Endothelial cell of umbilical vein (primary cell): ENCODE measurements around the gene TUBGCP2.

ENCODE experiments used
- MYC ChIP-seq: IDR thresholded peaks from one replicate; pipeline ENCODE4 v1.6.1; 2011; ENCODE audit warnings: mild to moderate bottlenecking, low read depth, low read length
- POLR2A ChIP-seq: IDR thresholded peaks from 2 replicates; pipeline ENCODE4 v1.6.1; 2012; ENCODE audit warnings: low read depth, mild to moderate bottlenecking, control low read depth, low read length
- POLR2AphosphoS5 ChIP-seq: IDR thresholded peaks from 2 replicates; pipeline ENCODE4 v1.6.1; 2012; ENCODE audit warnings: low read depth, mild to moderate bottlenecking, control low read depth, low read length, moderate library complexity; ENCODE audit not compliant: insufficient read depth
- TF ChIP-seq, protein P1 (sequence below), 2 donors: IDR thresholded peaks; 1 replicate in 1 of 2; 2 replicates in 1 of 2; pipeline ENCODE4 v1.5.1; 2011; ENCODE audit warnings: low read length in 2 of 2, mild to moderate bottlenecking in 2 of 2, moderate library complexity in 2 of 2, control low read depth in 1 of 2, inconsistent platforms in 1 of 2, low read depth in 1 of 2; ENCODE audit not compliant: insufficient read depth in 1 of 2; ENCODE audit errors: extremely low read depth in 1 of 2

DNA sequence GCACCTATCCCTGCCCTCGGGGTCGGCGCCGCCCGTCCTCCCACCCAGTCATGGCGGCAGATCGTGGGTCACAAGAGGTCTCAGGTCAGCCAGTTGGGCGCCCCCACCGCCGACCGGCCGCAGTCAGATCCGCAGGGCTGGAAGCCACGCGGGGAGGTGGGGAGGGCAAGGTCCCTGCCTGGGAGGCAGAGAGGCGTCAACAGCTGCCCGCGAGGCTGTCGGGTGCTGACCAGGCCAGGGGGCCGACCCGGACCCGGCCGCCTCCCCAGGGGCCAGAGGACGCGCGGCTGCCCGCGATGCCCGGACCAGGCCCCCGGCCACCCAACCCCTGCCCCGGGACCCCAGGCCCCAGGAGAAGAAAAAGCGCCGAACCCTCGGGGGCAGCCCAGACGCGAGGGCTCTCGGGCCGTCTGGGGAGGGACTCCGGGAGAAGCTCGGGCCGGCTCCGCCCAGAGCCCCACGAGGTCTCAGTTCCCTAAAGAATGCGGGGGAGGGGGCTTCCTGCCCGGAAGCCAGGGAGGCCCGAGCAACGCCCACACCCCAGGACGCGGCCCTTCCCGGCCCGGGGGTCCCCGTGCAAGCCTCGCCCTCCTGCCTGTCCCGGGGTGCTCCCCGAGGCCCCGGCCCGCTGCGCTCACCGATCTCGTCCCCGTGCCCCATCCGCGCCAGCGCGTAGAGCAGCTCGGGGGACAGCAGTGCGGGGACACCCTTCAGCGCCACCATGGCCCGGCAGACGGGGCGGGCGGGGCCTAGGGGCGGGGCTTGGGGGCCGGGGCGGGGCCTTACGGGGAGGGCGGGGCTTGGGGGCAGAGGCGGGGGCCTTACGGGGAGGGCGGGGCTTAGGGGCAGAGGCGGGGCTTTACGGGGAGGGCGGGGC lies 48.9 kb upstream of the TUBGCP2 start, which contains the start of gene FUOM:
- peak; percentile 36 for TF ChIP-seq POLR2AphosphoS5
- TF ChIP-seq, protein P1, sequence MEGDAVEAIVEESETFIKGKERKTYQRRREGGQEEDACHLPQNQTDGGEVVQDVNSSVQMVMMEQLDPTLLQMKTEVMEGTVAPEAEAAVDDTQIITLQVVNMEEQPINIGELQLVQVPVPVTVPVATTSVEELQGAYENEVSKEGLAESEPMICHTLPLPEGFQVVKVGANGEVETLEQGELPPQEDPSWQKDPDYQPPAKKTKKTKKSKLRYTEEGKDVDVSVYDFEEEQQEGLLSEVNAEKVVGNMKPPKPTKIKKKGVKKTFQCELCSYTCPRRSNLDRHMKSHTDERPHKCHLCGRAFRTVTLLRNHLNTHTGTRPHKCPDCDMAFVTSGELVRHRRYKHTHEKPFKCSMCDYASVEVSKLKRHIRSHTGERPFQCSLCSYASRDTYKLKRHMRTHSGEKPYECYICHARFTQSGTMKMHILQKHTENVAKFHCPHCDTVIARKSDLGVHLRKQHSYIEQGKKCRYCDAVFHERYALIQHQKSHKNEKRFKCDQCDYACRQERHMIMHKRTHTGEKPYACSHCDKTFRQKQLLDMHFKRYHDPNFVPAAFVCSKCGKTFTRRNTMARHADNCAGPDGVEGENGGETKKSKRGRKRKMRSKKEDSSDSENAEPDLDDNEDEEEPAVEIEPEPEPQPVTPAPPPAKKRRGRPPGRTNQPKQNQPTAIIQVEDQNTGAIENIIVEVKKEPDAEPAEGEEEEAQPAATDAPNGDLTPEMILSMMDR (IDR thresholded peaks at IDR 0.05; ENCODE audit: extremely low read depth in 1 of 2, insufficient read depth in 1 of 2, low read depth in 1 of 2, low read length in 2 of 2) = no peak
- TF ChIP-seq POLR2A = no peak
- no peak for TF ChIP-seq MYC
